K562 (cell line): Measurements from ENCODE around the gene TAF1B.

Source experiments
- CTCF ChIP-seq, 3 experiments: IDR thresholded peaks in 2 of 3; conservative IDR thresholded peaks in 1 of 3; 2 replicates each; pipeline ENCODE4 v1.5.1; 2011 to 2012; ENCODE audit warnings: low read length in 3 of 3, mild to moderate bottlenecking in 3 of 3, control low read depth in 2 of 3, improper control_type of control experiment in 1 of 3, inconsistent platforms in 1 of 3, low read depth in 1 of 3, mixed read lengths in 1 of 3, moderate library complexity in 1 of 3; ENCODE audit not compliant: insufficient read depth in 2 of 3
- EZH2 ChIP-seq: IDR thresholded peaks from 2 replicates; pipeline ENCODE4 v1.6.1; 2012; ENCODE audit warnings: low read depth, mild to moderate bottlenecking, inconsistent platforms, low read length, borderline replicate concordance
- GATAD2B ChIP-seq: fragments of 450-650 bp; IDR thresholded peaks from 2 replicates; pipeline ENCODE4 v1.6.1; 2017; ENCODE audit warnings: mild to moderate bottlenecking, borderline replicate concordance
- TCF7 ChIP-seq: sonication (generic); IDR thresholded peaks from 2 replicates; pipeline ENCODE4 v1.6.1; 2016; ENCODE audit warnings: antibody characterized with exemption, borderline replicate concordance
- TSC22D4 ChIP-seq: fragments of 450-650 bp; IDR thresholded peaks from 2 replicates; pipeline ENCODE4 v1.6.1; 2016; ENCODE audit warnings: missing genetic modification characterization, missing biosample characterization, control low read depth
- ZSCAN29 ChIP-seq: fragments of 450-650 bp; IDR thresholded peaks from 2 replicates; pipeline ENCODE4 v1.6.1; 2017

GRCh38 chr2:9919512-9919911 is 76.2 kb downstream of the TAF1B start:
- TF ChIP-seq ZSCAN29 (no peak), CTCF (IDR thresholded peaks at IDR 0.05 in 2 of 3, conservative IDR thresholded peaks at IDR 0.05 in 1 of 3; ENCODE audit: insufficient read depth in 2 of 3, low read depth in 1 of 3, low read length in 3 of 3) (no peak), TSC22D4 (tag) (no peak), TCF7 (no peak), GATAD2B (no peak), EZH2 (no peak)
